Spleen (tissue), 11 donors: ENCODE data around the gene MSH3. TPM values are rescaled to one million over a fixed set of nuclear protein-coding genes. Genes with fewer than 3 reads are reported as not detected.

Experiments used
- DNase-seq: peaks from one replicate; pipeline ENCODE4 v3.0.0-alpha.2; 2020
- H3K27ac ChIP-seq, 8 donors: fragments of 200-600 bp; sonication (generic) in 7 of 8; 1 replicate in 4 of 8; 2 replicates in 4 of 8; pipeline versions ENCODE4 v1.5.0 to v1.8.0; 2016 to 2021; ENCODE audit warnings: inconsistent platforms in 4 of 8, mild to moderate bottlenecking in 4 of 8, moderate library complexity in 1 of 8
- H3K27me3 ChIP-seq, 7 donors: fragments of 200-600 bp; sonication (generic) in 6 of 7; replicated peaks in 1 of 7; 1 replicate in 4 of 7; 2 replicates in 3 of 7; pipeline versions ENCODE4 v1.5.0 to v1.8.0; 2016 to 2021; ENCODE audit warnings: inconsistent platforms in 3 of 7, mild to moderate bottlenecking in 1 of 7
- H3K36me3 ChIP-seq, 6 donors: fragments of 200-600 bp; sonication (generic) in 5 of 6; 1 replicate in 4 of 6; 2 replicates in 2 of 6; pipeline versions ENCODE4 v1.5.0 to v1.8.0; 2016 to 2021; ENCODE audit warnings: inconsistent platforms in 2 of 6
- H3K4me1 ChIP-seq, 6 donors: fragments of 200-600 bp; sonication (generic) in 5 of 6; 1 replicate in 3 of 6; 2 replicates in 3 of 6; pipeline versions ENCODE4 v1.5.0 to v1.8.0; 2016 to 2021; ENCODE audit warnings: inconsistent platforms in 3 of 6
- H3K4me3 ChIP-seq, 8 donors: fragments of 200-600 bp; sonication (generic) in 7 of 8; 1 replicate in 4 of 8; 2 replicates in 4 of 8; pipeline versions ENCODE4 v1.5.0 to v1.8.0; 2016 to 2021; ENCODE audit warnings: inconsistent platforms in 4 of 8, mild to moderate bottlenecking in 4 of 8, moderate library complexity in 2 of 8
- H3K9me3 ChIP-seq, 8 donors: fragments of 200-600 bp; sonication (generic) in 7 of 8; 1 replicate in 4 of 8; 2 replicates in 4 of 8; pipeline versions ENCODE4 v1.5.0 to v1.8.0; 2016 to 2021; ENCODE audit warnings: inconsistent platforms in 4 of 8
- CTCF ChIP-seq, 11 experiments: fragments of 200-600 bp in 7 of 11; fragments of 450-650 bp in 4 of 11; sonication (generic) in 4 of 11; IDR thresholded peaks in 8 of 11; conservative IDR thresholded peaks in 3 of 11; 1 replicate in 7 of 11; 2 replicates in 4 of 11; pipeline versions ENCODE4 v1.4.0 to v1.8.0; 2016 to 2021; ENCODE audit warnings: antibody characterized with exemption in 11 of 11, inconsistent platforms in 4 of 11, mild to moderate bottlenecking in 1 of 11
- POLR2A ChIP-seq, 3 donors: fragments of 450-650 bp; IDR thresholded peaks; one replicate each; pipeline ENCODE4 v1.5.1; 2017; ENCODE audit warnings: antibody characterized with exemption in 3 of 3, mild to moderate bottlenecking in 1 of 3
- POLR2AphosphoS5 ChIP-seq, 3 donors: sonication (generic); formaldehyde crosslinking; IDR thresholded peaks; one replicate each; pipeline ENCODE4 v1.5.1; 2017; ENCODE audit warnings: antibody characterized with exemption in 3 of 3
- WGBS, 5 donors: extraction: QIAGEN DNeasy Blood & Tissue Kit in 3 of 5; methylation state at CpG; one replicate each; pipeline versions ENCODE4 v1.1.5 to v1.1.7; 2013 to 2018; 5-methylcytosine and 5-hydroxymethylcytosine counted together
- intact Hi-C: fragments of 100-400 bp; cut with DNase I; formaldehyde crosslinking; loops from one replicate; pipeline ENCODE4 v1.15.0; 2023; ENCODE audit warnings: low total_unique reads
- polyA plus RNA-seq, 3 donors: library from polyadenylated mRNA; stranded (reverse); fragments of 200-250 nt; gene quantifications; one replicate each; pipeline ENCODE4 v1.2.1, GENCODE V29; 2013
- total RNA-seq, 7 donors: library from RNA; depleted of rRNA in 3 of 7; stranded (reverse); fragments of >200 nt in 3 of 7; fragmentation: NEBNext Ultra II Directional in 4 of 7; extraction: Animal tissue kit (Norgen Biotek cat#: 25700) in 4 of 7; gene quantifications; one replicate each; pipeline versions ENCODE4 v1.1.0 to v1.2.1, GENCODE V29; 2016 to 2021
- donor health status: healthy with polysubstance abuse.
- donor health status: DM: no; HTN: no; CAD: no; lungs with moderate emphysema.
- donor health status: DM: no; HTN: no; CAD: no.
- donor health status: Bipolar disorder and iron deficiency.
- donor health status: healthy.
- donor health status: DM: no; HTN: no; CAD: no.
- donor health status: DM: yes; HTN: yes; CAD: no.

Gene MSH3
- total and polyA plus RNA-seq, 10 donors, result 2.3 to 17.0 (median 14.6) TPM

- no peaks in the 10 kb centered on the region for H3K9me3 ChIP-seq
- H3K4me3 ChIP-seq, result no peak overlapping the region
- peaks cover 0 to 64% (median 2%) of the 10 kb centered on the region in 6 donors for H3K36me3 ChIP-seq
- H3K4me1 ChIP-seq, result no peaks in the 10 kb centered on the region
- no peak overlapping the region for H3K27ac ChIP-seq
- H3K27me3 ChIP-seq, result no peaks in the 10 kb centered on the region
- WGBS, 5 donors, result 89 to 100% (median 98%) methylated on average over 1 of the region's 1 CpG
- TF ChIP-seq CTCF (IDR thresholded peaks at IDR 0.05 in 8 of 11, conservative IDR thresholded peaks at IDR 0.05 in 3 of 11) (no peak), POLR2AphosphoS5 (IDR thresholded peaks at IDR 0.05) (no peak), POLR2A (IDR thresholded peaks at IDR 0.05) (no peak)
- intact Hi-C loops, result no loop called here
- DNase-seq, result no peak
Measured at GRCh38 chr5:80764786-80765185, 110.3 kb downstream of the MSH3 start.

- 73 to 88% (median 84%) methylated on average over 4 of the region's 4 CpGs for WGBS, 5 donors
- Histone ChIP-seq H3K36me3 (peaks cover 0 to 78% (median 15%) of the 10 kb centered on the region in 6 donors), H3K27ac (no peak overlapping the region), H3K4me1 (no peaks in the 10 kb centered on the region), H3K4me3 (no peak overlapping the region), H3K9me3 (no peaks in the 10 kb centered on the region), H3K27me3 (no peaks in the 10 kb centered on the region)
- TF ChIP-seq POLR2AphosphoS5 (IDR thresholded peaks at IDR 0.05), result no peak
- TF ChIP-seq CTCF (IDR thresholded peaks at IDR 0.05 in 8 of 11, conservative IDR thresholded peaks at IDR 0.05 in 3 of 11), result no peak
- TF ChIP-seq POLR2A (IDR thresholded peaks at IDR 0.05), result no peak
- intact Hi-C loops, result no loop called here
- no peak for DNase-seq
Measured at GRCh38 chr5:80777347-80778287, 123.2 kb downstream of the MSH3 start.

- no peak overlapping the region for H3K27ac ChIP-seq
- H3K4me1 ChIP-seq, result no peaks in the 10 kb centered on the region
- DNase-seq, result no peak
- WGBS, 5 donors, result 88 to 98% (median 96%) methylated on average over 2 of the region's 2 CpGs
- intact Hi-C loops, result no loop called here
- no peak for TF ChIP-seq POLR2A (IDR thresholded peaks at IDR 0.05)
- TF ChIP-seq CTCF (IDR thresholded peaks at IDR 0.05 in 8 of 11, conservative IDR thresholded peaks at IDR 0.05 in 3 of 11), result no peak
- TF ChIP-seq POLR2AphosphoS5 (IDR thresholded peaks at IDR 0.05), result no peak
- H3K36me3 ChIP-seq, result peaks cover 0 to 88% (median 15%) of the 10 kb centered on the region in 6 donors
- H3K9me3 ChIP-seq, result no peaks in the 10 kb centered on the region
- H3K4me3 ChIP-seq, result no peak overlapping the region
- H3K27me3 ChIP-seq, result no peaks in the 10 kb centered on the region
Measured at GRCh38 chr5:80780024-80780423, 125.6 kb downstream of the MSH3 start.

GRCh38 chr5:80780761-80781285, 126.4 kb downstream of the MSH3 start:
- no peaks in the 10 kb centered on the region for H3K4me1 ChIP-seq
- no peak overlapping the region for H3K27ac ChIP-seq
- intact Hi-C loops, result no loop called here
- H3K4me3 ChIP-seq, result no peak overlapping the region
- 96 to 99% (median 98%) methylated on average over 8 of the region's 8 CpGs for WGBS, 5 donors
- peaks cover 0 to 90% (median 15%) of the 10 kb centered on the region in 6 donors for H3K36me3 ChIP-seq
- no peaks in the 10 kb centered on the region for H3K27me3 ChIP-seq
- no peak for DNase-seq
- no peaks in the 10 kb centered on the region for H3K9me3 ChIP-seq
- TF ChIP-seq POLR2AphosphoS5 (IDR thresholded peaks at IDR 0.05), result no peak
- no peak for TF ChIP-seq CTCF (IDR thresholded peaks at IDR 0.05 in 8 of 11, conservative IDR thresholded peaks at IDR 0.05 in 3 of 11)
- no peak for TF ChIP-seq POLR2A (IDR thresholded peaks at IDR 0.05)
